Tibial nerve (tissue), 4 donors: ENCODE data around the gene GDPGP1. TPM values are rescaled to one million over a fixed set of nuclear protein-coding genes. Genes with fewer than 3 reads are reported as not detected.
A peak's percentile ranks its signal among the peaks of the same experiment; 100 is the strongest.
"Not testable (repeated sequence)": the region's sequence is repeated elsewhere in the genome, so short reads cannot be mapped to it uniquely, and the experiment has no call there.

Source experiments
- DNase-seq, 2 donors: peaks; one replicate each; pipeline ENCODE4 v3.0.0-alpha.2; 2019; ENCODE audit warnings: low spot score in 2 of 2
- H3K27ac ChIP-seq, 4 donors: fragments of 200-600 bp; sonication (generic) in 3 of 4; one replicate each; pipeline ENCODE4 v1.5.1; 2017 to 2019; ENCODE audit warnings: mild to moderate bottlenecking in 1 of 4
- H3K27me3 ChIP-seq, 2 donors: fragments of 200-600 bp; sonication (generic) in 1 of 2; one replicate each; pipeline versions ENCODE4 v1.5.1 to v1.6.0; 2017 to 2019
- H3K36me3 ChIP-seq, 3 donors: fragments of 200-600 bp; sonication (generic); one replicate each; pipeline ENCODE4 v1.5.1; 2018 to 2019
- H3K4me1 ChIP-seq, 4 donors: fragments of 200-600 bp; sonication (generic) in 3 of 4; one replicate each; pipeline ENCODE4 v1.5.1; 2017 to 2019
- H3K4me3 ChIP-seq, 4 donors: fragments of 200-600 bp; sonication (generic) in 3 of 4; one replicate each; pipeline ENCODE4 v1.5.1; 2017 to 2019; ENCODE audit warnings: mild to moderate bottlenecking in 1 of 4, moderate library complexity in 1 of 4
- H3K9me3 ChIP-seq, 4 donors: fragments of 200-600 bp; sonication (generic) in 3 of 4; one replicate each; pipeline ENCODE4 v1.5.1; 2017 to 2019
- EP300 ChIP-seq, 2 donors: sonication (generic); formaldehyde crosslinking; IDR thresholded peaks; one replicate each; pipeline ENCODE4 v1.6.1; 2017; ENCODE audit warnings: antibody characterized with exemption in 2 of 2, mild to moderate bottlenecking in 1 of 2
- POLR2A ChIP-seq, 2 donors: fragments of 450-650 bp; IDR thresholded peaks; one replicate each; pipeline ENCODE4 v1.6.1; 2017; ENCODE audit warnings: antibody characterized with exemption in 2 of 2, mild to moderate bottlenecking in 2 of 2, moderate library complexity in 2 of 2
- WGBS, 2 donors: methylation state at CpG; one replicate each; pipeline ENCODE4 v1.1.5; 2018; 5-methylcytosine and 5-hydroxymethylcytosine counted together
- total RNA-seq, 4 donors: library from RNA; depleted of rRNA; stranded (reverse); fragments of >200 nt; gene quantifications; one replicate each; pipeline ENCODE4 v1.1.0, GENCODE V29; 2016
- TF ChIP-seq, protein P1 (sequence below), 5 experiments: fragments of 200-600 bp in 3 of 5; fragments of 450-650 bp in 2 of 5; sonication (generic) in 3 of 5; IDR thresholded peaks; one replicate each; pipeline ENCODE4 v1.5.1; 2016 to 2019; ENCODE audit warnings: antibody characterized with exemption in 5 of 5, mild to moderate bottlenecking in 3 of 5, moderate library complexity in 2 of 5

GDPGP1 gene, protein sequence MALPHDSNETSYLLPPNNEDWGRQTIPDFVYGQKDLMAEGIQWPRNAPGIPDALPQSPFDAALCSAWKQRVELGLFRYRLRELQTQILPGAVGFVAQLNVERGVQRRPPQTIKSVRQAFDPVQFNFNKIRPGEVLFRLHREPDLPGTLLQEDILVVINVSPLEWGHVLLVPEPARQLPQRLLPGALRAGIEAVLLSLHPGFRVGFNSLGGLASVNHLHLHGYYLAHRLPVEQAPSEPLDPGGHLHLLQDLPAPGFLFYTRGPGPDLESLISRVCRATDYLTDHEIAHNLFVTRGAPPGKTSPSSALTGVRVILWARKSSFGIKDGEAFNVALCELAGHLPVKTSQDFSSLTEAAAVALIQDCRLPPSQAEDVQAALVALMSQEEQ
- 1 to 10 TPM; 1.4 to 6.9 (median 4.9) TPM for total RNA-seq

DNA sequence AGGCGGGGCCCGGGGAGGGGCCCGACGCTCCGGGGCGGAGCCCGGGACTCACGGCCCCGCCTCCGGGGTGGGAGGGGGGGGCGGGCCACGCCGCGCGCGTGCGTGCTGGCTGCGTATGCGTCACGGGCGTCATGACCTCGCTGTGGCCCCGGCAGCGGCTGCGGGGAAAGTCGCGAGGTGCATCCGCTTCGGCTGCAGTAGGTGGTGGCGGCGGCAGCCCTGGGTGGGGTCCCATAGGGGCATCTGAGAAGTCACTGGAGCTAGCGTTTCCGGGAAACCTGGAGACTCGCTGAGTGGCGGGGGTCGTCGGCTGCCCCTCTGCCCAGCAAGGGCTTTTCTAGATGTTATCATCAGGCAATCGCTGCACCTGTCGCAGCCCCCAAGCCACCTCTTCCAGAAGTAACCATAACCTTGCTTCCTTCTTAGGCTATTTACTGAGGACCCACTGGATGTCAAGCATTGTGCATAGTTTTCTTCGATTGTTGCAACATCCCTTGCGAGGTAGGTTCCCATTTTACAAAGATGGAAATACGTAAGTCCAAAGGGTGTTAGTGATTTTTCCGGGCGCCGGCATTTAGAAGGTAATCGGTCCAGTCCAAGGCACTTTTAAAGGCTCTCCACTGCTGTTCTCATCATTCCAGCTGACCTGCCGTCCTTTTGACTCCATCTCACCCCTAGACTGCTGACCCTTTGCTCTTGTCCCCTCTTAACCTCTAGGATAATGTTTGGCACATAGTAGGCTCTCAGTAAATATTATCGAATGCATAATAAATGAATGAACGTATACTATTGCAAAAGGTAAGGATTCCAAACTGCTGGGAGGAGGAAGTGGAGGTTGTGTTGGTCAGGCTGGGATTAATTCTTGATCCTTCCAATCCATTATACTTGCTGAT, at the start of gene GDPGP1:
Gene GDPGP1, plus strand, starts transcription at position 114 of the 893 bp plus-strand sequence. CDS start 6,700 bp downstream, outside the sequence.
- peaks cover 0 to 57% (median 3%) of the 10 kb centered on the region in 3 donors for H3K36me3 ChIP-seq
- WGBS, 2 donors, result 7 to 14% methylated on average over 18 to 39 of the region's 49 CpGs
- H3K4me1 ChIP-seq, result peaks cover 0 to 41% (median 27%) of the 10 kb centered on the region in 4 donors
- DNase-seq, result no peak
- H3K4me3 ChIP-seq, result peak within 1 kb of the TSS; percentile 54 to 87 (median 80)
- TF ChIP-seq EP300 (IDR thresholded peaks at IDR 0.05) (peak in 1 of 2 donors; percentile 75), POLR2A (IDR thresholded peaks at IDR 0.05) (peak in 1 of 2 donors; percentile 35)
- TF ChIP-seq, protein P1, sequence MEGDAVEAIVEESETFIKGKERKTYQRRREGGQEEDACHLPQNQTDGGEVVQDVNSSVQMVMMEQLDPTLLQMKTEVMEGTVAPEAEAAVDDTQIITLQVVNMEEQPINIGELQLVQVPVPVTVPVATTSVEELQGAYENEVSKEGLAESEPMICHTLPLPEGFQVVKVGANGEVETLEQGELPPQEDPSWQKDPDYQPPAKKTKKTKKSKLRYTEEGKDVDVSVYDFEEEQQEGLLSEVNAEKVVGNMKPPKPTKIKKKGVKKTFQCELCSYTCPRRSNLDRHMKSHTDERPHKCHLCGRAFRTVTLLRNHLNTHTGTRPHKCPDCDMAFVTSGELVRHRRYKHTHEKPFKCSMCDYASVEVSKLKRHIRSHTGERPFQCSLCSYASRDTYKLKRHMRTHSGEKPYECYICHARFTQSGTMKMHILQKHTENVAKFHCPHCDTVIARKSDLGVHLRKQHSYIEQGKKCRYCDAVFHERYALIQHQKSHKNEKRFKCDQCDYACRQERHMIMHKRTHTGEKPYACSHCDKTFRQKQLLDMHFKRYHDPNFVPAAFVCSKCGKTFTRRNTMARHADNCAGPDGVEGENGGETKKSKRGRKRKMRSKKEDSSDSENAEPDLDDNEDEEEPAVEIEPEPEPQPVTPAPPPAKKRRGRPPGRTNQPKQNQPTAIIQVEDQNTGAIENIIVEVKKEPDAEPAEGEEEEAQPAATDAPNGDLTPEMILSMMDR (IDR thresholded peaks at IDR 0.05), result no peak
- H3K9me3 ChIP-seq, result no peaks in the 10 kb centered on the region
- no peaks in the 10 kb centered on the region for H3K27me3 ChIP-seq
- H3K27ac ChIP-seq, result peak within 1 kb of the TSS; percentile 70 to 96 (median 92)

DNA sequence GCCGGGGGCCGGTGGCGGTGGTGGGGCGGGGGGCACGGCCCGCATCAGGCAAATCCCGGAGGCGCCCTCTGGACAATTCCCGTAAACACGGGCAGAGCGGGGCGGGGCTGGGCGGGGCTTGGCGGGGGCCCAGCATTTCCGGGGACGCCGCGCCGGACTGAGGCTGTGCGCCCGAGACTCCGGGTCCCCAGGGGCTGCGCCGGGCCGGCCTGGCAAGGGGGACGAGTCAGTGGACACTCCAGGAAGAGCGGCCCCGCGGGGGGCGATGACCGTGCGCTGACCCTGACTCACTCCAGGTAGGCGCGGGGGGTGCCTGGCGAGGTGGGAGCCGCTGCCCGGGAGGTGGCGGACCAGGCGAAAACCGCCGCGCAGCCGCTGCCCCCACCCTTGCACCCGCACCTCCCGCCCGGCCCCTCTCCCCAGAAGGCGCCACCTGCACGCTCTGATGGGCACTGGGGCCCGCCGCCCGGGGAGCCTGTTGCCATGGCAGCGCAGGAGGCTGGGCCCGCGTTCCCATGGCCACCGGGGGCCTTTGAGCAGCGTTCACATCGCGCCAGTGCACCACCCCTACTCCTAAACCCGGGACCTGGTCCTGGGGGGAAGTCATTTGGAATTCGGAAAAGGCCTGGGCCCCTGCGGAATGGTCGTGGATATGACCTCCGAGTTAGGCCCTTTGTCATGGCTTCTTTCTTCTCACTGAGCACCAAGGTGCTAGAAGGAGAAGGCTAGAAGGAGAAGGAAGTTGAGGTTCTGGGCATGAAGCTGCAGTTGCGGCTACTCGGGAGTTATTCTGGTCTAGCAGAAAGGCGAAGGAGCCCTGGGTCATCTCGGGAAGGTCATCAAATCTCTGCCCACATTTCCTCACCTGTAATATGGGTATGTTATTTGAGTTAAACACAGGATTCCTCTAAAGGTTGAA, 49.0 kb upstream of the GDPGP1 start:
- peak; percentile 41 to 55 for DNase-seq
- H3K27me3 ChIP-seq, result no peaks in the 10 kb centered on the region
- H3K36me3 ChIP-seq, result no peaks in the 10 kb centered on the region
- H3K9me3 ChIP-seq, result no peaks in the 10 kb centered on the region
- H3K4me3 ChIP-seq, result peak overlapping the region; percentile 77 to 87 (median 78)
- peak in 1 of 2 donors; percentile 78 for TF ChIP-seq EP300 (IDR thresholded peaks at IDR 0.05)
- TF ChIP-seq, protein P1 (IDR thresholded peaks at IDR 0.05), result no peak
- TF ChIP-seq POLR2A (IDR thresholded peaks at IDR 0.05), result peak in 1 of 2 donors; percentile 64
- WGBS, 2 donors, result 4 to 6% methylated on average over 29 to 46 of the region's 67 CpGs
- H3K4me1 ChIP-seq, result peaks cover 0 to 63% (median 43%) of the 10 kb centered on the region in 4 donors
- peak overlapping the region; percentile 96 to 99 (median 97) for H3K27ac ChIP-seq

DNA sequence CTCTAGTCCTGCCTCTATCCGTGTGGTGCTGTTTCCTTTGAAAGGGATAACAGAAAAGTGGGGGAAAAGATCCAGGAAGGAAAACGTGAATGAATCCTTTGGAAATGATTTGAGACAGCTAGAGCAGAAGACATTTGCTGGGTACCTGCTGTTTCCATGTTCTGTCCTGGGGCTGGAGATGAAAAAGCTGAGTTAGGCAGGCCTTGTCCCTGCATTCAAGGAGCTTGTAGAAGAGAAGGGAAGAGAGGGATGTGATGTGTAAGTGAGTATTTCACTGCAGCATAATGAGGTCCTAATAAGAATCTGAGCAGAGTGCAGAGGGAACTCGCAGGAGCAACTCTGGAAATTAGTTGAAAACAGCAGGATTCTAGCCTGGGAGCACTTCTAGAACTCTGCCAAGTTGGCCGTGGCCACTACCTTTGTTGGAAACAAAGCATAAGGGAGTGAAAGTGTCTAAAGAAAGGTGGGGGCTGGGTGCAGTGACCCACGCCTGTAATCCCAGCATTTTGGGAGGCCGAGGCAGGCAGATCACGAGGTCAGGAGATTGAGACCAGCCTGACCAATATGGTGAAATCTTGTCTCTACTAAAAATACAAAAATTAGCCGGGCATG, 46.6 kb upstream of the GDPGP1 start:
- no peaks in the 10 kb centered on the region for H3K27me3 ChIP-seq
- peak overlapping the region in 2 of 4 donors; percentile 0 to 8 for H3K4me3 ChIP-seq
- TF ChIP-seq, protein P1 (IDR thresholded peaks at IDR 0.05), result no peak
- no peak for TF ChIP-seq EP300 (IDR thresholded peaks at IDR 0.05)
- no peak for TF ChIP-seq POLR2A (IDR thresholded peaks at IDR 0.05)
- peaks cover 0 to 83% (median 63%) of the 10 kb centered on the region in 4 donors for H3K4me1 ChIP-seq
- WGBS, 2 donors, result 43 to 47% methylated on average over 8 of the region's 8 CpGs
- no peaks in the 10 kb centered on the region for H3K36me3 ChIP-seq
- DNase-seq, result no peak
- peak overlapping the region; percentile 37 to 97 (median 84) for H3K27ac ChIP-seq
- no peaks in the 10 kb centered on the region for H3K9me3 ChIP-seq

DNA sequence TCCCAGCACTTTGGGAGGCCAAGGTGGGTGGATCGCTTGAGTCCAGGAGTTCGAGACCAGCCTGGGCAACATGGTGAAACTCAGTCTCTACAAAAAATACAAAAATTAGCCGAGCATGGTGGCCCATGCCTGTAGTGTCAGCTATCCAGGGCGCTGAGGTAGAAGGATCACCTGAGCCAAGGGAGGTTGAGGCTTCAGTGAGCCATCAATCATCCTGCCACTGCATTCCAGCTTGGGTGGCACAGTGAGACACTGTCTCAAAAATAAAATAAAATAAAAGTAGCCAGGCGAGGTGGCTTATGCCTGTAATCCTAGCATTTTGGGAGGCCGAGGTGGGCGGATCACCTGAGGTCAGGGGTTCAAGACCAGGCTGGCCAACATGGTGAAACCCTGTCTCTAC, 45.9 kb upstream of the GDPGP1 start:
- Histone ChIP-seq H3K4me1 (peaks cover 0 to 85% (median 68%) of the 10 kb centered on the region in 4 donors), H3K27ac (peak overlapping the region in 3 of 4 donors; percentile 72 to 97 (median 96))
- H3K27me3 ChIP-seq, DNase-seq, H3K36me3 ChIP-seq, H3K9me3 ChIP-seq, H3K4me3 ChIP-seq: not testable (repeated sequence)
- WGBS, 2 donors, result 91 to 94% methylated on average over 7 of the region's 7 CpGs
